HG02759 (cell line): ENCODE data around the gene RBM28.

Experiments used
- ATAC-seq: cut with Tn5 transposase; IDR thresholded peaks from one replicate; pipeline ENCODE4 v1.9.1; 2021; ENCODE audit warnings: mild to moderate bottlenecking, moderate library complexity; ENCODE audit not compliant: unreplicated experiment

Gene RBM28

GRCh38 chr7:128351296-128352152 is 7.8 kb upstream of the RBM28 start:
- no peak for ATAC-seq

DNA sequence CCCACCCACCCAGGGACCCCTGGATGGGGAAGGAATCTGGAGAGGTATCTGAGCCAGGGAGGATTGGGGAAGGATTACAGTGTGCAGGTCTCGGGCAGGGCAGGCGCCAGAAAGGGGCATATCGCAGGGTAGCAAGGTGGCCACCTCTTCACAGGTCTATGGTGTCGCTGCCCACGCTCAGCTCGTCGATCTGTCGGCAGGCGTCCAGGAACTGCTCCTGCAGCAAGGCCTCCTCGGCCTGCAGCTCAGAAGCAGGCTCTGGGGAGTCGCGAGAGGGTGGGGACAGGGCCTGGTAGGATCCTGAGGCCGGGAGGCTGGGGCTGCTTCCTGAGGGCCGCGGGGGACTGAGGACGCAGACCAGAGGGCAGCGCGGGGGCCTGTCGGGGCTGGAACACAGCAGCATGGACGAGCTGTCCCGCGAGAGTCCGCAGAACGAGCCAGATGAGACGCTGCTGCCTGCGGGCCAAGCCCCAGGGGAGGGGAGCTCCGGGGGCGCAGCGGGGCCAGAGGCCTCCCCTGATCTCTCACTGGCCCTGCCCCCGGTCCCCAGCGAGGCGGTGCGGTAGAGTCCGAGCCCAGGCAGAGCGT is 7.1 kb upstream of the RBM28 start:
- ATAC-seq: no peak

DNA sequence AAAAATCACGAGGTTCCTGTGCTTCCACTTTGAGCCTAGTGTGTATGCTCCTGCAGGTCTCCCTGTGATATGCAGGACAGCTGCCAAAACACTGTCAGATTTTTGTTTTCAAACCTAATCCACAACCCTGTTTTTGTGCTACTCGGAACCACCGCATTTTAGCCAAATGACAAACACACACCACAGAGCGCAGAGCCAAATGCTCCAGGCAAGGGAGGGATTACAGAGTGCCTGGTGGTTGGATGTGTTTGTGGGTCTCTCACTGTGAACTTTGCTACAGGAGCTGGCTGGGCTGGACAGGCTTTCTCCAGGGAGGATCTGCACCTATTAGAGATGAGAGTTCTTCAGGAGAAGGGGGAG is 5.7 kb upstream of the RBM28 start:
- ATAC-seq: no peak

DNA sequence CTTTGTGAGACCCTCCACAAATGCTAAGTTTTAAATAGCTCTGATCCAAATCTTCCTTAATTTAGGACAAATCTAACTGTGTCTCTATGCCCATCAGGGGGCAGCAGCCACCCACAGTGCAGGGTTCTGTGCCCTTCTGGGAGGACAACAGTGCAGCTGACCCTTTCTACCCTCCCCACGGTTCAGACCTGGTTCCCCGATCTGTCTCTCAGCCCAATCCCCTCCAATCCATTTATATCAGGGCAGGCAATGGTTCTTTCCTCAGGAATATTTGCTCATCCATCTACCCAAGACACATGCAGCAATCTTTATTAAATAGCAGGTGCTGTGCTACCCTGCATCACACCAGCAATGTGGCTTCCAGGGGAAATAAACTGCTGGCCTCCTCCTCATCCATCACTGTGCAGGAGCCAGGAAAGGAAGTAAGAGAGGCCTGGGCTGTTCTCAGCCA is 4.0 kb upstream of the RBM28 start:
- no peak for ATAC-seq

DNA sequence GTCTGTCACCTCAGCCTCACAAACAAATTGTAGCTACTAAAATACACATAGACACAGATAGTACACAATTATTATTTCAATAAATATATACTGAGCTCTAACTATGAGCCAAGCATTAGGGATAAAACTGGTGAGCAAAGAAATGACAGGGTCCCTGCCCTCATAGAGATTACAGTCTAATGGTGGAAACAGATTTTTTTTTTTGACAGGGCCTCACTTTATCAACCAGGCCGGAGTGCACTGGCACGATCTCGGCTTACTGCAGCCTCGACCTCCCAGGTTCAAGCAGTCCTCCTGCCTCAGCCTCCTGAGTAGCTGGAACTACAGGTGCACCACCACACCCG is 695 bp upstream of the RBM28 start:
- no peak for ATAC-seq

DNA sequence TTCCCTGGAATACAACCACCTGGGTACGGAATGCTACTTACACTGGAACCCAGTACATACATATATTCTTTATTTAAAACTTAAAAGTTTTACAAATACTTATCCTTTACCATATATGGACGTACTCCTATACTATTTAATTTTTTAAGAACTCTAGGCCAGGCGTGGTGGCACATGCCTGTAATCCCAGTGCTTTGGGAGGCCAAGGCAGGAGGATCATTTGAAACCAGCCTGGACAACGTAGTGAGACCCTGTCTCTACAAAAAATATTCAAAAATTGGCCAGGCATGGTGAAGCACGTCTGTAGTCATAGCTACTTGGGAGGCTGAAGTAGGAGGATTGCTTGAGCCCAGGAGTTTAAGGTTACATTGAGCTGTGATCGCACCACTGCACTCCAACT is 2.0 kb downstream of the RBM28 start:
- ATAC-seq: no peak

- ATAC-seq: no peak
Observed at GRCh38 chr7:128335730-128336129, 8.0 kb downstream of the RBM28 start.

GRCh38 chr7:128324368-128324680 is 19.4 kb downstream of the RBM28 start:
- ATAC-seq: no peak

- ATAC-seq: no peak
Observed at GRCh38 chr7:128323459-128324367, 20.0 kb downstream of the RBM28 start.

- ATAC-seq: no peak
Observed at GRCh38 chr7:128323040-128323439, 20.7 kb downstream of the RBM28 start.

DNA sequence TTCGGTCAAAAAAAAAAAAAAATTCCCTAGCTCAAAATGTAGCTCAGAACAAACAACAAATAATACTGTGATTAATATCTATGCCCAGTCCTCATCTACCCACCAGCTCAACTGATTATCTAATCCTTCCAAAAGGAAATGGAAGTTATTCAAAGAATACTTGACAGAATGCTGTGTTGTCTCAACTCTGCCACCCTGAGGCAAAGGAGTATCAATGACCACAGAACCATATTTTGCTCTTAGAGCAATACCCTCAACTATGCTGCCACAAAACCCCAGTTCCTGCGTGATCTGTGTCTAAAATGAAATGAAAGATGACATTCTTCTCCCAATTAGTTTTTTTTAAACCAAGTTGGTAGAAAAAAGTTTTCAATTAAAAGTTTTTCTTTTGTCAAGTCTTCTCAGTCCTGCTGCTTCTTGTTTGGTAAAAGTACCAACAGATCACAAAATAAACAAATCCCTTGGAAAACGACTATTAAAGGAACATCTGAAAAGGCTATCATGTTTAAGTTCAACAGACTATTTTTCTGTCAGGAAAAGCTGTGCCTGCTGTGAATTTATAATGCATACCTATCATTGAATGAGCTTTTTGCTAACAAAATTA is 21.6 kb downstream of the RBM28 start:
- ATAC-seq: no peak

DNA sequence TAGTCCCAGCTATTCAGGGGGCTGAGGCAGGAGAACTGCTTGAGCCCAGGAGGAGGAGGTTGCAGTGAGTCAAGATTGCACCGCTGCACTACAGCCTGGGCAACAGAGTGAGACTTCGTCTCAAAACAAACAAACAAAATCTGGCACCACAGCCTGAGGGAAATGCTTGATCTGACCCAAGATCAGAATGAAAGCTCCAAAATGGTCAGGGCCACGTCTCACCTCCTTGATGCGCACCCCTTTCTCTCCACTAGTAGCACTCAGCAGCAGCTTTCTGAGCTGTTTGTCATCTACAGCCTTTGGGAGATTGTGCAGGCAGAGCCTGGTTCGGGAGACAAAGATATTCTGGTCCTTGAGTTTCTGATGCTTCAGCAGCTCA is 22.7 kb downstream of the RBM28 start:
- no peak for ATAC-seq

- no peak for ATAC-seq
Observed at GRCh38 chr7:128318691-128319090, 25.0 kb downstream of the RBM28 start.

GRCh38 chr7:128311013-128311412 is 32.7 kb downstream of the RBM28 start:
- no peak for ATAC-seq

DNA sequence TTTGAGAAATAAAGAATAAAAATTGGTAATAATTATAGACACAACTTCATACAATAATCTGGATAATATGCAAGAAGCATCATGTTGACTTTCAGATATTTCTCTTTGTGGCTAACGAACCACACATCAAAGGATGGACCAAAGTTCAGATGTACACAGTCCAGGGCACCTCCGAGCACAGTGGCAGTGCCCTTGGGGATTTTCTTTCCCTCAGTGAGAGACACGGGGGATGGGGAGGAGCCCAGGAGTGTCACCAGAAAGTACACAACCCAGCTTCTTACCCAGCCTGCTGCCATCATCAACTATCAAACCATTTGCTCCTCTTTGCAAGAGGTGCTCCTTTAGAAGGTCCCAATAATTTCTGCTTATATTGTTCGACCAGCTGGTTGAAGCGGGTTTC is 33.2 kb downstream of the RBM28 start:
- ATAC-seq: no peak

GRCh38 chr7:128309976-128310375 is 33.7 kb downstream of the RBM28 start:
- ATAC-seq: no peak

GRCh38 chr7:128309124-128309523 is 34.6 kb downstream of the RBM28 start:
- no peak for ATAC-seq

DNA sequence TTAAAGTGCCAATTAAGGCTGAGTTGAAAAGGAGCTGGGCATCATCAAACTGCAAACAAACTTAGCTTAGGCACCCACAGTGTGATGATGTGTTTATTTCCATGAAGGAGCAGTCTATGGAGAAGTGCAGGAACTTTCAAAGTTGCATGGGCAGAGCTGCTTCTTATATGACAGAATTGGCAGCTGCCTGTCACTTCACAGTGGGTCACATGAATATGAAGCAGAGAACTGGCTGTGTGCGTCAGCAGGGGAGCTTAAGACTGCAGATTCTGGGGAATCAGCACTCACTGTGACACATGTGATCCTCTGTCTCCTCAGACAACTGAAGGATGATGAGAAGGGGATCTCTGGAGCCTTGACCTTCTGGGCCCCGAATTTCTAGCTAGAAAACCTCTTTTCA is 36.6 kb downstream of the RBM28 start:
- ATAC-seq: no peak

- ATAC-seq: no peak
Observed at GRCh38 chr7:128304212-128304611, 39.5 kb downstream of the RBM28 start.

DNA sequence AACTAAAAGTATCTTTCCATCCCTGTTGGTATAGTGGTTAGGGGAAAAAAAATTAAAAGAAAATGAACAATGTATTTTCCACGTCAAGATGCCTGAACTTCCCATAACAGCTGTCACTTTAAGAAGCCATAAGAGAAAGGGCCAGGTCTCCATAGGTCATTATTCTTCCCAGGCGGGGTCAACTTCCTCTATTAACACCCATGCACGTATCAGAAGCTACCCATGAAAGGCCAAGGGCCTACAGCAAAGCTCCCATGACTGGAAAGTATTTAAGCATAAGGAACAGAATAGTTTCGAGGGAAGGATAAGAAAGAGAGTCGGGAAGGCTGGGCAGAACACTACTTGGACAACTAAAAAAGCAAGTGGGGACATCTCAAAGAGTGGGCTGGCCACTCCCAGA is 40.1 kb downstream of the RBM28 start:
- no peak for ATAC-seq

DNA sequence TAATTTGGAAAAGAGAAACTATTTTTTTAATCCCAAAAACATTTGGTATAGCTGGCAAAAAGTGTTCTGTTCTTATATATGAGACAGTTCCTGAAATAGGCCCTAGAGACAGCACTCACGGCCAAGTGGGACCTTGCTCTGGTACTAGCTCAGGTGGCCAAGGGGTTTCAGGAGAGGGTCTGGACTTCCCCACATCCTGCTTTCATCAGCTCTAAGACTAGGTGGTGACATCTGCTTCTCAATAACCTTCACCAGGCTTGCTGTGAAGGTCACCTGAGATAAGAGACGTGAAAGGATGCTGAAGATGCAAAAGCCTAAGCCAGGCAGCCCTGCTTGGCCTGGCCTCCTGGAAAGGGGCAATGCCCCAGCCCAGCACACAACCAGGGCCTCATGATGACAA is 40.6 kb downstream of the RBM28 start:
- no peak for ATAC-seq

DNA sequence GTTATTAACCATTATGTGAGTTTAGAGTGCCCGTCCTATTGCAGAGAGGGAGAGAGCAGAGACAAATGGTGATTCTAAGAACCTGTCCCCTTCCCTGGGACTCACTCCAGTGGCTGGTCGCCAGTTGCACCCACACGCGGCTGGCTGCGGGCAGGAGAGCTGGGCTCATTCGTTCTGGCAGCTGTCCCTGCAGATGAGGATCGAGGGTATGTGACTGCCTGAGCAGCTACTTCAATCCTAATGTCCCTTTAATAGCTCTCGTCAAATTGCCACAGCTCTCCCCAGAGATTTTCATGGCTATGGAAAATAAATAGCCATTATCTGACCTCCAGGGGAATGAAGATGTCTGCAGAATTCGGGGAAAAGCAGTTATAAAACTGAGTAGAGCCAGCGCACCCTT is 41.6 kb downstream of the RBM28 start:
- no peak for ATAC-seq
